HEK293T (cell line): ENCODE measurements around the gene LCN12.

Source experiments
- CTCF ChIA-PET: fragments of 350-600 bp; formaldehyde crosslinking; extraction: SDS; loops from one replicate; lab custom pipeline; 2021; ENCODE audit warnings: antibody characterized with exemption, inconsistent platforms; lab: Yijun Ruan, JAX
- POLR2A ChIA-PET: fragments of 350-600 bp; formaldehyde crosslinking; extraction: SDS; loops from one replicate; lab custom pipeline; 2020; ENCODE audit warnings: antibody characterized with exemption, inconsistent platforms; lab: Yijun Ruan, JAX
- DNase-seq: peaks from one replicate; pipeline ENCODE4 v3.0.0; 2012; ENCODE audit warnings: mixed read lengths; ENCODE audit errors: extremely low spot score
- ARNT ChIP-seq: fragments of 450-650 bp; IDR thresholded peaks from 2 replicates; pipeline ENCODE4 v1.6.1; 2017; ENCODE audit warnings: mild to moderate bottlenecking
- BHLHE40 ChIP-seq: fragments of 450-650 bp; IDR thresholded peaks from 2 replicates; pipeline ENCODE4 v1.6.1; 2016; ENCODE audit warnings: mild to moderate bottlenecking, moderate library complexity, borderline replicate concordance
- CTBP1 ChIP-seq: fragments of 450-650 bp; IDR thresholded peaks from 2 replicates; pipeline ENCODE4 v1.6.1; 2016; ENCODE audit warnings: borderline replicate concordance
- ELF4 ChIP-seq: fragments of 450-650 bp; IDR thresholded peaks from 2 replicates; pipeline ENCODE4 v1.6.1; 2017; ENCODE audit warnings: antibody characterized with exemption
- FOXA1 ChIP-seq: fragments of 450-650 bp; IDR thresholded peaks from 2 replicates; pipeline ENCODE4 v1.6.1; 2016; ENCODE audit warnings: mild to moderate bottlenecking
- FOXK2 ChIP-seq: fragments of 450-650 bp; IDR thresholded peaks from 2 replicates; pipeline ENCODE4 v1.6.1; 2016; ENCODE audit warnings: mild to moderate bottlenecking
- FOXM1 ChIP-seq: fragments of 450-650 bp; IDR thresholded peaks from 2 replicates; pipeline ENCODE4 v1.6.1; 2017; ENCODE audit warnings: mild to moderate bottlenecking, borderline replicate concordance
- HDGF ChIP-seq: fragments of 450-650 bp; IDR thresholded peaks from 2 replicates; pipeline ENCODE4 v1.6.1; 2017; ENCODE audit warnings: antibody characterized with exemption, borderline replicate concordance
- L3MBTL2 ChIP-seq: fragments of 450-650 bp; conservative IDR thresholded peaks from 2 replicates; pipeline ENCODE4 v1.6.1; 2016; ENCODE audit warnings: mild to moderate bottlenecking
- LEF1 ChIP-seq: fragments of 450-650 bp; IDR thresholded peaks from 2 replicates; pipeline ENCODE4 v1.6.1; 2017; ENCODE audit warnings: mild to moderate bottlenecking, borderline replicate concordance
- NFRKB ChIP-seq: fragments of 450-650 bp; IDR thresholded peaks from 2 replicates; pipeline ENCODE4 v1.6.1; 2016; ENCODE audit warnings: mild to moderate bottlenecking, moderate library complexity
- SP1 ChIP-seq: fragments of 450-650 bp; IDR thresholded peaks from 2 replicates; pipeline ENCODE4 v1.6.1; 2017
- SUZ12 ChIP-seq: fragments of 450-650 bp; IDR thresholded peaks from 2 replicates; pipeline ENCODE4 v1.6.1; 2016; ENCODE audit warnings: mild to moderate bottlenecking
- TARDBP ChIP-seq: fragments of 450-650 bp; IDR thresholded peaks from 2 replicates; pipeline ENCODE4 v1.6.1; 2016
- ZNF384 ChIP-seq: fragments of 450-650 bp; IDR thresholded peaks from 2 replicates; pipeline ENCODE4 v1.6.1; 2016
- TF ChIP-seq, protein P1 (sequence below): fragments of 450-650 bp; IDR thresholded peaks from 2 replicates; pipeline ENCODE4 v1.6.1; 2016

Gene LCN12

DNA sequence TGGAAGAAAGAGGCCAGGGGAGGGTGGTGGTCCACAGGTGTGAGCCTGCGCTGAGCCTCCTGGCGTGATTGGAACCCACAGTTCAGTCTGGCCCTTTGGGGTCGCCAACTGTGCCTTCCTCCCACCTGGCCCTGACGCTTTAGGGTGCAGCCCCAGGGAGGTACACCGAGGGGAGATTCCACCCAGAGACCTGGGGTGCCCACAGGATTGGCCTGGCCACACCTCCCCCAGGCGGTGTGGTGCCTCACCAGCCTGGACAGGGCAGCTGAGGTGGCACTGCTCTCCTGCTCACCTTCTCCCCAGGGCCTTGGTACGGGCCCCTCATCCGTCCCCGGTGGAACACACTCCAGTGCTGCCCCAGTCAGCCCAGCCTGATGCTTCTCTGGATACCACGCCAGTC is 45.3 kb downstream of the LCN12 start:
- POLR2A ChIA-PET, result no interaction called here
- TF ChIP-seq FOXA1 (no peak), ELF4 (no peak), HDGF (no peak)
- DNase-seq, result no peak
- CTCF ChIA-PET, result interaction anchor here (1.3 kb wide), 1 partner anchor 32 kb away, joined by 6 read pairs; no protein-coding TSS in a partner anchor

DNA sequence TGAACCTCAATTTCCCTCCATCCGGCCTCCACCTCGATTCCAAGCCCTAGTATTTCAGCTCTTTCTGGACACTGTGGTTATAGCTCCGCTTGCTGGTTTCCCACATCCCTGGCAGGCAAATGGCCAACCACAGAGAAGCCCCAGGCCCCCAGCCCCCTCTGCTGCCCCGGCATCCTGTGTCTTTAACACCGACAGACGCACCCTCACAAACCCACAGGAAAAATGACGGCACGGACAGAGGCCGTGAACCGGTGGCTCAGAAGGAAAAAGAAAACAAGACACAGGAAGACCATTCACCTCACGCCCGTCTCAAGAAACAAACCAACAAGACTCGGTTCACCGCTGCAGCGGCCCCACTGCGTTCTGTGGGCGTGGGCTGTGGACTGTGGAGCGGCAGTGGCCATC is 45.8 kb downstream of the LCN12 start:
- no peak for DNase-seq
- ChIA-PET CTCF (interaction anchor here (1.3 kb wide), 1 partner anchor 31 kb away, joined by 6 read pairs; no protein-coding TSS in a partner anchor), POLR2A (no interaction called here)
- TF ChIP-seq, protein P1, sequence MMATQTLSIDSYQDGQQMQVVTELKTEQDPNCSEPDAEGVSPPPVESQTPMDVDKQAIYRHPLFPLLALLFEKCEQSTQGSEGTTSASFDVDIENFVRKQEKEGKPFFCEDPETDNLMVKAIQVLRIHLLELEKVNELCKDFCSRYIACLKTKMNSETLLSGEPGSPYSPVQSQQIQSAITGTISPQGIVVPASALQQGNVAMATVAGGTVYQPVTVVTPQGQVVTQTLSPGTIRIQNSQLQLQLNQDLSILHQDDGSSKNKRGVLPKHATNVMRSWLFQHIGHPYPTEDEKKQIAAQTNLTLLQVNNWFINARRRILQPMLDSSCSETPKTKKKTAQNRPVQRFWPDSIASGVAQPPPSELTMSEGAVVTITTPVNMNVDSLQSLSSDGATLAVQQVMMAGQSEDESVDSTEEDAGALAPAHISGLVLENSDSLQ, result no peak
- no peak for TF ChIP-seq SP1
- no peak for TF ChIP-seq ELF4
- TF ChIP-seq SUZ12, result no peak
- no peak for TF ChIP-seq CTBP1
- TF ChIP-seq ARNT, result no peak
- TF ChIP-seq TARDBP, result no peak
- no peak for TF ChIP-seq BHLHE40
- no peak for TF ChIP-seq FOXM1
- no peak for TF ChIP-seq L3MBTL2

DNA sequence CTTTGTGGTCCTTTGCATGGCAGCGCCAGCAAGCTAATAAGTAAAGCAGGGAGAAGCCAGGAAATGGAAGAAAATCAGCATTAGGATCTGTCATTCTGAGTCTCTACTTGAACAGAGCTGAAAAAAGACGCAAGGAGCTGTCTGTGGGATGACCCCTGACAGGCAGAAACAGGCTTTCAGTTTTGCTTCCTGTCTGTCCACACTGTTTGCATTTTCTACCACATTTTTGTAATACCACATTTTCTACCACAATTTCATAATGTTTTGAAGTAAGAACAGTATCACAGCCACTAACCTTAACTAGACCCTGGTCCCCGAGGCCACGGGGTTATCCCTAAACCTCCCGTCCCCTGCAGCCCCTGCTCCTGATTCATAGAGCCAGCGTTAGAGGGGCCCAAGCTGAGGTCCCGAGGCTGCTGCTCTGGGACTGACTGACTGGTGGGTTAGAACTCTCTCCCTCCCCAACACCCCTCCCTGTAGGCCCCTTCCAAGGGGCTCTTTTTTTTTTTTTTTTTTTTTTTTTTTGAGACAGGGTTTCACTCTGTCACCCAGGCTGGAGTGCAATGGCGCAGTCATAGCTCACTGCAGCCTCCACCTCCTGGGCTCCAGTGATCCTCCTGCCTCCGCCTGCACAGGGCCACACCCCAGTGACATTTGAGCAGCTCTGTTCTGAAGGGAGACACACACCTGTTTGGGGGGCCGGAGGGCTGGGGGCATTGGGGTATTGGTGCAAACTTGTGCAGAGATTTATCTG is 48.3 kb downstream of the LCN12 start:
- ChIA-PET POLR2A (interaction anchor here (1.2 to 4.0 kb wide), 2 partner anchors 8 to 49 kb away, joined by 3 to 23 read pairs; partner anchors contain the start of gene PAXX), CTCF (interaction anchor here (0.7 to 1.3 kb wide), 3 partner anchors 24 to 35 kb away, joined by 3 to 4 read pairs (median 4); no protein-coding TSS in a partner anchor)
- DNase-seq, result no peak
- TF ChIP-seq L3MBTL2 (no peak), ELF4 (no peak), ARNT (no peak), NFRKB (no peak), ZNF384 (no peak), FOXM1 (no peak), LEF1 (no peak), CTBP1 (no peak), SP1 (no peak), BHLHE40 (no peak), TARDBP (no peak), FOXA1 (no peak), SUZ12 (no peak), FOXK2 (no peak), HDGF (no peak)
- TF ChIP-seq, protein P1, result no peak

DNA sequence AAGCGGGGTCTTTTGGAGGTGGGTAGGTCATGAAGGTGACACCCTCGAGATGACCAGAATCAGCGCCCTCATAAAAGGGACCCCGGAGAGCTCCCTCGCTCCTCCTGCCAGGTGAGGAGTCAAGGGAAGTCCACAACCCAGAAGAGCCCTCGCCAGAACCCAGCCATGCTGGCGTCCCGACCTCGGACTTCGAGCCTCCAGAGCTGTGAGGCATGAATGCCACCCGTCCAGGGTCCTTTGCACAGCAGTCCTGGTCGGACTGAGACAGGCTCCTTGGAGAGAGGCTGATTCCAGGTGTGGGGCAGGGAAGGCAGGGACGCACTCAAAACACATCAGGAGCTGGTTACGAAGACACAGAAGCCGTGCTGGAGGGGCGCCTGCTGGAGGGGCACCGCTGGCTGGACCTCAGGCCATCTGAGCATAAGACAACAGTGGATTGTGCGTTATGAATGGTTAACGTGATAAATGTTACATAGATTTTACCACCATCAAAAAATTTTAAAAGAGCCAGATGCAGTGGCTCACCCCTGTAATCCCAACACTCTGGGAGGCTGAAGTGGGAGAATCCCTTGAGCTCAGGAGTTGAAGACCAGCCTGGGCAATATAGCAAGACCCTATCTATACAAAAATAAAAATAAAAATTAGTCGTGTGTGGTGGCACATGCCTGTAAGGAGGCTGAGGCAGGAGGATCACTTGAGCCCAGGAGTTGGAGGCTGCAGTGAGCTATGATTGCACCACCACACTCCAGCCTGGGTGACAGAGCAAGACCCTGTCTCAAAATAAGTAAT is 50.0 kb downstream of the LCN12 start:
- TF ChIP-seq SP1 (no peak), LEF1 (no peak), L3MBTL2 (no peak), TARDBP (no peak), ARNT (no peak), CTBP1 (no peak), FOXA1 (no peak), HDGF (no peak), BHLHE40 (no peak), NFRKB (no peak), FOXK2 (no peak), FOXM1 (no peak), ELF4 (no peak), ZNF384 (no peak), SUZ12 (no peak)
- TF ChIP-seq, protein P1, result no peak
- DNase-seq, result no peak
- ChIA-PET POLR2A (interaction anchor here (4.0 kb wide), 1 partner anchor 10 kb away, joined by 23 read pairs; the partner anchor contains the start of gene PAXX), CTCF (interaction anchor here (1.4 kb wide), 1 partner anchor 27 kb away, joined by 5 read pairs; no protein-coding TSS in a partner anchor)

DNA sequence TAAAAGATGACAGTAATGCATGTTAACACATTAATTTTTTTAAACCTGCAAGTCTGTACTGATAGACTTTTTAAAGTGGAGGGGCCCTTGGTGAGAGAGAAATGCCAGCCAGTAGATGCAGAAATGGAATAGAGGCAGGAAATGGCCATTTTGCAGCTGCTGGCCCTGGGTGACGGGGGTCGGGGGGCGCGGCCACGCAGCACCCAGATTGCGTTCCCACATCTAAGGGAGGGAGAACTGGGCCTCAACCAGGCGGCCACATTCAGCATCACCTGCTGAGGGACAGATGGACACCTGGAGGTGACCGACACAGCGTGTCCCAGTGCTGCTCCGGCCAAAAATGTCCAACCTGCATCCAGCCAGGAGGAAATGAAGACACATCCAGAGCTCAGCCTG is 50.6 kb downstream of the LCN12 start:
- DNase-seq, result no peak
- TF ChIP-seq SP1 (no peak), BHLHE40 (no peak), TARDBP (no peak), ZNF384 (no peak), HDGF (no peak), FOXK2 (no peak), ELF4 (no peak), SUZ12 (no peak), FOXA1 (no peak), L3MBTL2 (no peak), FOXM1 (no peak)
- ChIA-PET POLR2A (interaction anchor here (4.0 kb wide), 1 partner anchor 10 kb away, joined by 23 read pairs; the partner anchor contains the start of gene PAXX), CTCF (interaction anchor here (1.4 kb wide), 1 partner anchor 27 kb away, joined by 5 read pairs; no protein-coding TSS in a partner anchor)
